ENCODE data around the gene SETD2. TPM values are rescaled to one million over a fixed set of nuclear protein-coding genes. Genes with fewer than 3 reads are reported as not detected.
"Not testable (repeated sequence)": the region's sequence is repeated elsewhere in the genome, so short reads cannot be mapped to it uniquely, and the experiment has no call there.

SETD2 gene, protein sequence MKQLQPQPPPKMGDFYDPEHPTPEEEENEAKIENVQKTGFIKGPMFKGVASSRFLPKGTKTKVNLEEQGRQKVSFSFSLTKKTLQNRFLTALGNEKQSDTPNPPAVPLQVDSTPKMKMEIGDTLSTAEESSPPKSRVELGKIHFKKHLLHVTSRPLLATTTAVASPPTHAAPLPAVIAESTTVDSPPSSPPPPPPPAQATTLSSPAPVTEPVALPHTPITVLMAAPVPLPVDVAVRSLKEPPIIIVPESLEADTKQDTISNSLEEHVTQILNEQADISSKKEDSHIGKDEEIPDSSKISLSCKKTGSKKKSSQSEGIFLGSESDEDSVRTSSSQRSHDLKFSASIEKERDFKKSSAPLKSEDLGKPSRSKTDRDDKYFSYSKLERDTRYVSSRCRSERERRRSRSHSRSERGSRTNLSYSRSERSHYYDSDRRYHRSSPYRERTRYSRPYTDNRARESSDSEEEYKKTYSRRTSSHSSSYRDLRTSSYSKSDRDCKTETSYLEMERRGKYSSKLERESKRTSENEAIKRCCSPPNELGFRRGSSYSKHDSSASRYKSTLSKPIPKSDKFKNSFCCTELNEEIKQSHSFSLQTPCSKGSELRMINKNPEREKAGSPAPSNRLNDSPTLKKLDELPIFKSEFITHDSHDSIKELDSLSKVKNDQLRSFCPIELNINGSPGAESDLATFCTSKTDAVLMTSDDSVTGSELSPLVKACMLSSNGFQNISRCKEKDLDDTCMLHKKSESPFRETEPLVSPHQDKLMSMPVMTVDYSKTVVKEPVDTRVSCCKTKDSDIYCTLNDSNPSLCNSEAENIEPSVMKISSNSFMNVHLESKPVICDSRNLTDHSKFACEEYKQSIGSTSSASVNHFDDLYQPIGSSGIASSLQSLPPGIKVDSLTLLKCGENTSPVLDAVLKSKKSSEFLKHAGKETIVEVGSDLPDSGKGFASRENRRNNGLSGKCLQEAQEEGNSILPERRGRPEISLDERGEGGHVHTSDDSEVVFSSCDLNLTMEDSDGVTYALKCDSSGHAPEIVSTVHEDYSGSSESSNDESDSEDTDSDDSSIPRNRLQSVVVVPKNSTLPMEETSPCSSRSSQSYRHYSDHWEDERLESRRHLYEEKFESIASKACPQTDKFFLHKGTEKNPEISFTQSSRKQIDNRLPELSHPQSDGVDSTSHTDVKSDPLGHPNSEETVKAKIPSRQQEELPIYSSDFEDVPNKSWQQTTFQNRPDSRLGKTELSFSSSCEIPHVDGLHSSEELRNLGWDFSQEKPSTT (N-terminal part only)
- total RNA-seq (2014; rRNA removed; shearing (Covaris generic); ENCODE audit: low replicate concordance): 56.2 and 60.2 TPM in 2 replicates

GRCh38 chr3:47164007-47164881, at the start of gene SETD2:
TSS of gene SETD2 (minus strand) at chr3:47164113. CDS start at chr3:47163924, 189 bp downstream.
- H3K27ac ChIP-seq (ENCODE audit: low read length): peak within 1 kb of the TSS; percentile 84
- H3K9ac ChIP-seq (ENCODE audit: low read length): peak within 1 kb of the TSS; percentile 80
- H3K36me3 ChIP-seq (ENCODE audit: insufficient read depth, low read length): peaks cover 10% of the 10 kb centered on the region; the same call in 1 of the 2 replicates
- peaks cover 55% of the 10 kb centered on the region for H3K79me2 ChIP-seq (ENCODE audit: low read length)
- no peaks in the 10 kb centered on the region for H3K9me2 ChIP-seq (replicated peaks; ENCODE audit: insufficient read depth, low read length)
- no peaks in the 10 kb centered on the region for H3K9me3 ChIP-seq (ENCODE audit: low read length)
- peak within 1 kb of the TSS; percentile 83 for H3K4me2 ChIP-seq (ENCODE audit: low read depth, low read length, poor library complexity, severe bottlenecking)
- peaks cover 44% of the 10 kb centered on the region for H3K4me1 ChIP-seq (ENCODE audit: low read length)
- peak within 1 kb of the TSS; percentile 72 for H3K4me3 ChIP-seq (ENCODE audit: low read length)
- peaks cover 22% of the 10 kb centered on the region for H4K20me1 ChIP-seq (ENCODE audit: insufficient read depth, low read depth, low read length)
- H2AFZ ChIP-seq (ENCODE audit: low read length): peak within 1 kb of the TSS; percentile 94
- DNase-seq: peak; percentile 95
- H3K27me3 ChIP-seq (ENCODE audit: low read length): no peaks in the 10 kb centered on the region

DNA sequence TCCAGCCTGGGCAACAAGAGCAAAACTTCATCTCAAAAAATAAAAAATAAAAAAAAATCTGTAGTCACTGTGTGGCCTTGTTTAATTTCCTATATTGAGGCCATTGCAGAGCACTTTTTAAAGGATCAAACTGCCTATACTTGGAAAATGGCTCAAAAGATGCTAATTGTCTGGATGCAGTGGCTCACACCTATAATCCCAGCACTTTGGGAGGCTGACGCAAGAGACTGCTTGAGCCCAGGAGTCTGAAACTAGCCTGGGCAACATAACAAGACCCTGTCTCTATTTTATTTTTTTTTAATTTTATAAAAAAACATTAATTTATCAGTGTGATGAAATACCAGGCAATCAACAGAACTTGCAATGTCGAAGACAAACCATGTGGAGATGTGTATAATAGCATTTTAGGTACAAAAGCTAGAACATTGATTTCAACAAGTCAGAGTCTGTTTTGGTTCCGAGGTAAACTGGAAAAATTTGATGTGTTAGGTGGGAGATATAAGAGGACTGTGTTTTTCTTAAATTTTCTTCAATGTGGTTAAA, 47.0 kb upstream of the SETD2 start:
- no peaks in the 10 kb centered on the region for H4K20me1 ChIP-seq (ENCODE audit: insufficient read depth, low read depth, low read length)
- no peaks in the 10 kb centered on the region for H3K36me3 ChIP-seq (ENCODE audit: insufficient read depth, low read length)
- H3K27me3 ChIP-seq (ENCODE audit: low read length): no peaks in the 10 kb centered on the region
- no peak overlapping the region for H3K4me3 ChIP-seq (ENCODE audit: low read length)
- H3K4me1 ChIP-seq (ENCODE audit: low read length): no peaks in the 10 kb centered on the region
- H3K27ac ChIP-seq (ENCODE audit: low read length): no peak overlapping the region
- no peaks in the 10 kb centered on the region for H3K79me2 ChIP-seq (ENCODE audit: low read length)
- no peaks in the 10 kb centered on the region for H3K9me2 ChIP-seq (replicated peaks; ENCODE audit: insufficient read depth, low read length)
- H3K4me2 ChIP-seq (ENCODE audit: low read depth, low read length, poor library complexity, severe bottlenecking): no peak overlapping the region
- DNase-seq: no peak
- H3K9me3 ChIP-seq (ENCODE audit: low read length): no peaks in the 10 kb centered on the region
- H2AFZ ChIP-seq (ENCODE audit: low read length): no peak overlapping the region
- no peak overlapping the region for H3K9ac ChIP-seq (ENCODE audit: low read length)

- H3K27me3 ChIP-seq (ENCODE audit: low read length); H3K9me3 ChIP-seq (ENCODE audit: low read length); H3K36me3 ChIP-seq (ENCODE audit: insufficient read depth, low read length); H2AFZ ChIP-seq (ENCODE audit: low read length); H3K4me2 ChIP-seq (ENCODE audit: low read depth, low read length, poor library complexity, severe bottlenecking); H3K4me3 ChIP-seq (ENCODE audit: low read length); DNase-seq; H3K27ac ChIP-seq (ENCODE audit: low read length); H3K79me2 ChIP-seq (ENCODE audit: low read length); H3K9me2 ChIP-seq (replicated peaks; ENCODE audit: insufficient read depth, low read length); H4K20me1 ChIP-seq (ENCODE audit: insufficient read depth, low read depth, low read length); H3K9ac ChIP-seq (ENCODE audit: low read length): not testable (repeated sequence)
- peaks cover 15% of the 10 kb centered on the region for H3K4me1 ChIP-seq (ENCODE audit: low read length)
Observed at GRCh38 chr3:47206022-47206421, 42.1 kb upstream of the SETD2 start.

DNA sequence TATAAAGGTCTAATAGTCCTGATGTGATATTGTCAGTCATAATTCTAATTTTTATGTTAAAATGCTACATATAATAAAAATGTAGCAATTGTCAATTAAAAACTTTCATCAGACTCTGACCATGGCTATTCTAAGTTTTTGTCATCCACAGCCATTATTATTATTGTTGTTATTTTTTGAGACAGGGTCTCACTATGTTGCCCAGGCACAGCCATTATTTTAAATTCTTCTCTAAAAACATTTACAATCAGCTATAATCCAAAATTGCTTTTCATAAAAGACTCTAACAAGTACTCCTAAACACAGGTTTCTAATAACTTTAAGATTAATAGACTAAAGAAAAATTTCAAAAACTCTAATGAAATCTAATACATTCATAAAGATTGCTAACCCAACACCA, 41.0 kb upstream of the SETD2 start:
- no peaks in the 10 kb centered on the region for H3K79me2 ChIP-seq (ENCODE audit: low read length)
- H3K27ac ChIP-seq (ENCODE audit: low read length): no peak overlapping the region
- H3K9me2 ChIP-seq (replicated peaks; ENCODE audit: insufficient read depth, low read length): no peaks in the 10 kb centered on the region
- H3K4me2 ChIP-seq (ENCODE audit: low read depth, low read length, poor library complexity, severe bottlenecking): no peak overlapping the region
- H3K9me3 ChIP-seq (ENCODE audit: low read length): no peaks in the 10 kb centered on the region
- no peaks in the 10 kb centered on the region for H3K27me3 ChIP-seq (ENCODE audit: low read length)
- H3K36me3 ChIP-seq (ENCODE audit: insufficient read depth, low read length): no peaks in the 10 kb centered on the region
- DNase-seq: no peak
- no peak overlapping the region for H2AFZ ChIP-seq (ENCODE audit: low read length)
- no peak overlapping the region for H3K9ac ChIP-seq (ENCODE audit: low read length)
- no peak overlapping the region for H3K4me3 ChIP-seq (ENCODE audit: low read length)
- H3K4me1 ChIP-seq (ENCODE audit: low read length): peaks cover 15% of the 10 kb centered on the region
- H4K20me1 ChIP-seq (ENCODE audit: insufficient read depth, low read depth, low read length): no peaks in the 10 kb centered on the region

DNA sequence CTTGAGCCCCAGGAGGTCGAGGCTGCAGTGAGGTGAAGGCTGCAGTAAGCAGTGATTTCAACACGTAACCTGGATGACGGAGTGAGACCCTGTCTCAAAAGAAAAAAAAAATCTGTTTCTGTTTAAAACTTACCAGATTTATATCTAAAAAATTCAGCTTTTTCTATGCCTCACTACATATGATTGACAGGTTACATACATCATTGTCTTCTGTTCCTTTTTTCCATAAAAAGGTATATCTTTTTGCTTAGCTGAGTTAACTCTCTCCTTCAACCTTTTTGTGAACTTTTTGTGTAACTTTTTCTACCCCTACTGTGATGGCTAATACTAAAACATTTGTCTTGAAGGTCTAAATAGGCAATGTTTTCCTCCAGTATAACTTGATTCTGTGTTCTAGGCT, 38.6 kb upstream of the SETD2 start:
- DNase-seq: no peak
- Histone ChIP-seq H2AFZ (ENCODE audit: low read length) (no peak overlapping the region), H3K9ac (ENCODE audit: low read length) (no peak overlapping the region), H3K4me3 (ENCODE audit: low read length) (no peak overlapping the region), H3K27ac (ENCODE audit: low read length) (no peak overlapping the region), H4K20me1 (ENCODE audit: insufficient read depth, low read depth, low read length) (no peaks in the 10 kb centered on the region), H3K9me3 (ENCODE audit: low read length) (no peaks in the 10 kb centered on the region), H3K4me2 (ENCODE audit: low read depth, low read length, poor library complexity, severe bottlenecking) (no peak overlapping the region), H3K9me2 (replicated peaks; ENCODE audit: insufficient read depth, low read length) (no peaks in the 10 kb centered on the region), H3K27me3 (ENCODE audit: low read length) (no peaks in the 10 kb centered on the region), H3K4me1 (ENCODE audit: low read length) (peaks cover 15% of the 10 kb centered on the region), H3K36me3 (ENCODE audit: insufficient read depth, low read length) (no peaks in the 10 kb centered on the region), H3K79me2 (ENCODE audit: low read length) (no peaks in the 10 kb centered on the region)

GRCh38 chr3:47197287-47197686, 33.4 kb upstream of the SETD2 start:
- no peaks in the 10 kb centered on the region for H4K20me1 ChIP-seq (ENCODE audit: insufficient read depth, low read depth, low read length)
- H3K9ac ChIP-seq (ENCODE audit: low read length): no peak overlapping the region
- no peaks in the 10 kb centered on the region for H3K9me2 ChIP-seq (replicated peaks; ENCODE audit: insufficient read depth, low read length)
- H3K27me3 ChIP-seq (ENCODE audit: low read length): no peaks in the 10 kb centered on the region
- no peak overlapping the region for H3K27ac ChIP-seq (ENCODE audit: low read length)
- no peak overlapping the region for H3K4me2 ChIP-seq (ENCODE audit: low read depth, low read length, poor library complexity, severe bottlenecking)
- DNase-seq: no peak
- peaks cover 17% of the 10 kb centered on the region for H3K4me1 ChIP-seq (ENCODE audit: low read length)
- H3K4me3 ChIP-seq (ENCODE audit: low read length): no peak overlapping the region
- no peak overlapping the region for H2AFZ ChIP-seq (ENCODE audit: low read length)
- no peaks in the 10 kb centered on the region for H3K9me3 ChIP-seq (ENCODE audit: low read length)
- H3K79me2 ChIP-seq (ENCODE audit: low read length): no peaks in the 10 kb centered on the region
- H3K36me3 ChIP-seq (ENCODE audit: insufficient read depth, low read length): no peaks in the 10 kb centered on the region

- DNase-seq: no peak
- peaks cover 9% of the 10 kb centered on the region for H3K4me1 ChIP-seq (ENCODE audit: low read length)
Observed at GRCh38 chr3:47194994-47195393, 31.1 kb upstream of the SETD2 start.

More at GRCh38 chr3:47194994-47195393, 31.1 kb upstream of the SETD2 start:
- Histone ChIP-seq H4K20me1 (ENCODE audit: insufficient read depth, low read depth, low read length) (no peaks in the 10 kb centered on the region), H3K27me3 (ENCODE audit: low read length) (no peaks in the 10 kb centered on the region), H3K36me3 (ENCODE audit: insufficient read depth, low read length) (no peaks in the 10 kb centered on the region), H3K27ac (ENCODE audit: low read length) (no peak overlapping the region), H3K9ac (ENCODE audit: low read length) (no peak overlapping the region), H3K4me2 (ENCODE audit: low read depth, low read length, poor library complexity, severe bottlenecking) (no peak overlapping the region), H3K9me2 (replicated peaks; ENCODE audit: insufficient read depth, low read length) (no peaks in the 10 kb centered on the region), H2AFZ (ENCODE audit: low read length) (no peak overlapping the region), H3K9me3 (ENCODE audit: low read length) (no peaks in the 10 kb centered on the region), H3K4me3 (ENCODE audit: low read length) (no peak overlapping the region), H3K79me2 (ENCODE audit: low read length) (no peaks in the 10 kb centered on the region)

Data from Karpas-422 (cell line).